MM.1S (cell line): Measurements from ENCODE around the gene FGGY.
"Not testable (repeated sequence)": the region's sequence is repeated elsewhere in the genome, so short reads cannot be mapped to it uniquely, and the experiment has no call there.

Source experiments
- DNase-seq: peaks from one replicate; pipeline ENCODE4 v3.0.0-alpha.2; 2015
- H2AFZ ChIP-seq: fragments of 300-600 bp; sonication (generic); 2 replicates; pipeline ENCODE4 v1.6.0; 2016; ENCODE audit warnings: antibody characterized with exemption, low read length
- H3F3A ChIP-seq: fragments of 300-600 bp; sonication (generic); 2 replicates; pipeline ENCODE4 v1.6.1; 2016; ENCODE audit warnings: mild to moderate bottlenecking, antibody characterized with exemption, low read length, moderate library complexity, mixed read lengths; ENCODE audit not compliant: insufficient read depth
- H3K27ac ChIP-seq: fragments of 300-600 bp; sonication (generic); 2 replicates; pipeline ENCODE4 v1.5.1; 2016; ENCODE audit warnings: mild to moderate bottlenecking, low read length
- H3K27me3 ChIP-seq: fragments of 300-600 bp; sonication (generic); replicated peaks from 2 replicates; pipeline ENCODE4 v1.6.0; 2016; ENCODE audit warnings: low read length; ENCODE audit not compliant: insufficient read depth
- H3K36me3 ChIP-seq: fragments of 300-600 bp; sonication (generic); replicated peaks from 2 replicates; pipeline ENCODE4 v1.6.1; 2016; ENCODE audit warnings: mild to moderate bottlenecking, low read length, mixed read lengths; ENCODE audit not compliant: insufficient read depth
- H3K4me1 ChIP-seq: fragments of 300-600 bp; sonication (generic); 2 replicates; pipeline ENCODE4 v1.6.1; 2016; ENCODE audit warnings: low read length, mixed read lengths
- H3K4me2 ChIP-seq: fragments of 300-600 bp; sonication (generic); 2 replicates; pipeline ENCODE4 v1.6.0; 2016; ENCODE audit warnings: low read depth, low read length
- H3K4me3 ChIP-seq: fragments of 300-600 bp; sonication (generic); 2 replicates; pipeline ENCODE4 v1.5.1; 2016; ENCODE audit warnings: low read length, mixed read lengths
- H3K79me2 ChIP-seq: fragments of 300-600 bp; sonication (generic); 2 replicates; pipeline ENCODE4 v1.6.1; 2016; ENCODE audit warnings: mixed run types, low read length, mixed read lengths
- H3K9ac ChIP-seq: fragments of 300-600 bp; sonication (generic); 2 replicates; pipeline ENCODE4 v1.6.1; 2016; ENCODE audit warnings: low read length, mixed read lengths
- H3K9me2 ChIP-seq: fragments of 300-600 bp; sonication (generic); replicated peaks from 2 replicates; pipeline ENCODE4 v1.6.1; 2016; ENCODE audit warnings: mild to moderate bottlenecking, low read length, mixed read lengths; ENCODE audit not compliant: insufficient read depth
- H3K9me3 ChIP-seq: fragments of 300-600 bp; sonication (generic); replicated peaks from 2 replicates; pipeline ENCODE4 v1.6.1; 2016; ENCODE audit warnings: mild to moderate bottlenecking, low read length, mixed read lengths; ENCODE audit not compliant: insufficient read depth
- H4K20me1 ChIP-seq: fragments of 300-600 bp; sonication (generic); 2 replicates; pipeline ENCODE4 v1.6.1; 2016; ENCODE audit warnings: mild to moderate bottlenecking, low read length, moderate library complexity, mixed read lengths; ENCODE audit not compliant: insufficient read depth
- CTCF ChIP-seq: fragments of 300-600 bp; sonication (generic); IDR thresholded peaks from 2 replicates; pipeline ENCODE4 v1.5.1; 2016; ENCODE audit warnings: antibody characterized with exemption, low read length, mixed read lengths
- EZH2 ChIP-seq: fragments of 300-600 bp; sonication (generic); optimal IDR thresholded peaks from 2 replicates; pipeline ENCODE3; 2017; ENCODE audit warnings: low read depth, mild to moderate bottlenecking, antibody characterized with exemption, low read length, mixed read lengths
- EZH2phosphoT487 ChIP-seq: fragments of 300-600 bp; sonication (generic); IDR thresholded peaks from 2 replicates; pipeline ENCODE4 v1.6.1; 2018; ENCODE audit warnings: antibody characterized with exemption, low read length

The FGGY gene

DNA sequence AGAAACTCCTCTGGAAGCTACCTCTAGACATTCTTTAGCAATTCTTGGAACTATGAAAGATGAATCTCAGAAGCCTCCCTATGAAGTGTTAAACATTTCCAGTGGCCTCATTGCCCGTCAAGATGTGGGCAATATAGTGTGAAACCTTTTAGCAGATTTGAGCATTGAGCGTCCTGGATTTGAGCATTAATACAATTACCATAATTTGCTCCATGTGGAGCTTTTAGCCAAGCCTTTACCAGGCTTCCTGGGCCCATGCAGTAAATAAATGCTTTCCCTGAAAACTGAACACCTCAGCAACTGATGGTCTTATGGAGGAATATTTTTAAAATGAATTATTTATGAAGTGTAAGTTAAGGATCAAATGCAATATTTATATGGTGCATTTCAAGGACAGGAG, 162.0 kb downstream of the FGGY start:
- H3K36me3 ChIP-seq: no peaks in the 10 kb centered on the region
- H3K9me2 ChIP-seq: no peaks in the 10 kb centered on the region
- no peak overlapping the region for H3K9ac ChIP-seq
- H3K4me3 ChIP-seq: no peak overlapping the region
- H3K9me3 ChIP-seq: no peaks in the 10 kb centered on the region
- TF ChIP-seq EZH2 (no peak), EZH2phosphoT487 (no peak), CTCF (no peak)
- no peak for DNase-seq
- no peaks in the 10 kb centered on the region for H3K27me3 ChIP-seq
- no peaks in the 10 kb centered on the region for H3K79me2 ChIP-seq
- H3K27ac ChIP-seq: no peak overlapping the region
- H2AFZ ChIP-seq: no peak overlapping the region
- H3F3A ChIP-seq: no peaks in the 10 kb centered on the region
- no peak overlapping the region for H3K4me2 ChIP-seq
- no peaks in the 10 kb centered on the region for H4K20me1 ChIP-seq
- no peaks in the 10 kb centered on the region for H3K4me1 ChIP-seq

GRCh38 chr1:59462942-59463341, 166.0 kb downstream of the FGGY start:
- H3K9me3 ChIP-seq, H3K79me2 ChIP-seq, H3K4me3 ChIP-seq, H3K9me2 ChIP-seq, H3K9ac ChIP-seq, DNase-seq, H3K4me2 ChIP-seq, H3K27me3 ChIP-seq, H4K20me1 ChIP-seq, H3F3A ChIP-seq, H3K4me1 ChIP-seq, H3K27ac ChIP-seq, H2AFZ ChIP-seq, H3K36me3 ChIP-seq: not testable (repeated sequence)

GRCh38 chr1:59465478-59465877, 168.6 kb downstream of the FGGY start:
- H3K36me3 ChIP-seq, H4K20me1 ChIP-seq, H3K9ac ChIP-seq, H3K27ac ChIP-seq, H3K79me2 ChIP-seq, H3K27me3 ChIP-seq, H3K4me2 ChIP-seq, H3K4me3 ChIP-seq, DNase-seq, H3K9me2 ChIP-seq, H3F3A ChIP-seq, H2AFZ ChIP-seq, H3K9me3 ChIP-seq, H3K4me1 ChIP-seq: not testable (repeated sequence)

- Histone ChIP-seq H3K9me2 (no peaks in the 10 kb centered on the region), H4K20me1 (no peaks in the 10 kb centered on the region), H3K4me2 (no peak overlapping the region), H3K79me2 (no peaks in the 10 kb centered on the region), H3F3A (no peaks in the 10 kb centered on the region), H3K9me3 (no peaks in the 10 kb centered on the region), H3K4me1 (no peaks in the 10 kb centered on the region), H3K9ac (no peak overlapping the region), H2AFZ (no peak overlapping the region), H3K36me3 (no peaks in the 10 kb centered on the region), H3K27me3 (no peaks in the 10 kb centered on the region), H3K4me3 (no peak overlapping the region), H3K27ac (no peak overlapping the region)
- TF ChIP-seq EZH2phosphoT487: no peak
- TF ChIP-seq CTCF: no peak
- no peak for TF ChIP-seq EZH2
- no peak for DNase-seq
Observed at GRCh38 chr1:59468828-59469428, 172.0 kb downstream of the FGGY start.

GRCh38 chr1:59471991-59472570, 175.2 kb downstream of the FGGY start:
- H3K9me2 ChIP-seq, DNase-seq, H2AFZ ChIP-seq, H3K4me2 ChIP-seq, H3K9me3 ChIP-seq, H3K79me2 ChIP-seq, H4K20me1 ChIP-seq, H3K36me3 ChIP-seq, H3K27me3 ChIP-seq, H3F3A ChIP-seq, H3K4me1 ChIP-seq, H3K4me3 ChIP-seq, H3K9ac ChIP-seq, H3K27ac ChIP-seq: not testable (repeated sequence)
